Measurements from ENCODE around the gene GPNMB. TPM values are rescaled to one million over a fixed set of nuclear protein-coding genes. Genes with fewer than 3 reads are reported as not detected.

GPNMB gene
- total RNA-seq, 1 experiment from 2014 or later, result 0.04 TPM

GRCh38 chr7:23207021-23207420 lies 39.6 kb upstream of the GPNMB start:
- Histone ChIP-seq H3K9me3 (ENCODE audit: low read length) (no peaks in the 10 kb centered on the region), H4K20me1 (ENCODE audit: low read length) (no peaks in the 10 kb centered on the region), H3K4me1 (ENCODE audit: insufficient read depth, low read length) (no peaks in the 10 kb centered on the region), H3K9ac (ENCODE audit: low read length) (no peak overlapping the region), H3K36me3 (ENCODE audit: low read depth, low read length) (no peaks in the 10 kb centered on the region), H3K27me3 (ENCODE audit: low read length) (no peaks in the 10 kb centered on the region), H3K4me3 (ENCODE audit: low read length) (no peak overlapping the region), H3K9me2 (replicated peaks; ENCODE audit: low read length) (no peaks in the 10 kb centered on the region), H3K4me2 (ENCODE audit: low read length) (no peak overlapping the region), H3K27ac (ENCODE audit: low read length) (no peak overlapping the region), H2AFZ (ENCODE audit: low read length) (no peak overlapping the region), H3K79me2 (ENCODE audit: low read length) (no peaks in the 10 kb centered on the region), H3F3A (ENCODE audit: low read length, unreplicated experiment) (no peaks in the 10 kb centered on the region)
- no peak for ATAC-seq
- TF ChIP-seq EZH2phosphoT487 (IDR thresholded peaks at IDR 0.05; ENCODE audit: borderline replicate concordance, low read length), result no peak
- TF ChIP-seq, protein P1, sequence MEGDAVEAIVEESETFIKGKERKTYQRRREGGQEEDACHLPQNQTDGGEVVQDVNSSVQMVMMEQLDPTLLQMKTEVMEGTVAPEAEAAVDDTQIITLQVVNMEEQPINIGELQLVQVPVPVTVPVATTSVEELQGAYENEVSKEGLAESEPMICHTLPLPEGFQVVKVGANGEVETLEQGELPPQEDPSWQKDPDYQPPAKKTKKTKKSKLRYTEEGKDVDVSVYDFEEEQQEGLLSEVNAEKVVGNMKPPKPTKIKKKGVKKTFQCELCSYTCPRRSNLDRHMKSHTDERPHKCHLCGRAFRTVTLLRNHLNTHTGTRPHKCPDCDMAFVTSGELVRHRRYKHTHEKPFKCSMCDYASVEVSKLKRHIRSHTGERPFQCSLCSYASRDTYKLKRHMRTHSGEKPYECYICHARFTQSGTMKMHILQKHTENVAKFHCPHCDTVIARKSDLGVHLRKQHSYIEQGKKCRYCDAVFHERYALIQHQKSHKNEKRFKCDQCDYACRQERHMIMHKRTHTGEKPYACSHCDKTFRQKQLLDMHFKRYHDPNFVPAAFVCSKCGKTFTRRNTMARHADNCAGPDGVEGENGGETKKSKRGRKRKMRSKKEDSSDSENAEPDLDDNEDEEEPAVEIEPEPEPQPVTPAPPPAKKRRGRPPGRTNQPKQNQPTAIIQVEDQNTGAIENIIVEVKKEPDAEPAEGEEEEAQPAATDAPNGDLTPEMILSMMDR (conservative IDR thresholded peaks at IDR 0.05; ENCODE audit: low read depth, low read length), result no peak
- no peak for TF ChIP-seq EZH2 (IDR thresholded peaks at IDR 0.05; ENCODE audit: low read length, unreplicated experiment)
- POLR2A ChIA-PET (ENCODE audit: unreplicated experiment), result no interaction called here
- no peak for DNase-seq
- no TSS peak for BruUV-seq (replicated peaks)
- CTCF ChIA-PET, result no interaction called here
- intact Hi-C loops (cut with micrococcal nuclease), result no loop called here

- Histone ChIP-seq H3K4me1 (ENCODE audit: insufficient read depth, low read length) (no peaks in the 10 kb centered on the region), H3K27ac (ENCODE audit: low read length) (no peak overlapping the region), H3K27me3 (ENCODE audit: low read length) (no peaks in the 10 kb centered on the region), H3K9ac (ENCODE audit: low read length) (no peak overlapping the region), H3K4me3 (ENCODE audit: low read length) (no peak overlapping the region), H2AFZ (ENCODE audit: low read length) (no peak overlapping the region), H3F3A (ENCODE audit: low read length, unreplicated experiment) (no peaks in the 10 kb centered on the region), H4K20me1 (ENCODE audit: low read length) (no peaks in the 10 kb centered on the region), H3K9me2 (replicated peaks; ENCODE audit: low read length) (no peaks in the 10 kb centered on the region), H3K36me3 (ENCODE audit: low read depth, low read length) (no peaks in the 10 kb centered on the region), H3K79me2 (ENCODE audit: low read length) (no peaks in the 10 kb centered on the region), H3K9me3 (ENCODE audit: low read length) (no peaks in the 10 kb centered on the region), H3K4me2 (ENCODE audit: low read length) (no peak overlapping the region)
- DNase-seq (no peak), ATAC-seq (no peak)
- intact Hi-C loops (cut with micrococcal nuclease), result no loop called here
- CTCF ChIA-PET, result no interaction called here
- BruUV-seq (replicated peaks), result no TSS peak
- POLR2A ChIA-PET (ENCODE audit: unreplicated experiment), result no interaction called here
- TF ChIP-seq, protein P1 (conservative IDR thresholded peaks at IDR 0.05; ENCODE audit: low read depth, low read length), result no peak
- TF ChIP-seq EZH2phosphoT487 (IDR thresholded peaks at IDR 0.05; ENCODE audit: borderline replicate concordance, low read length), result no peak
- no peak for TF ChIP-seq EZH2 (IDR thresholded peaks at IDR 0.05; ENCODE audit: low read length, unreplicated experiment)
Measured at GRCh38 chr7:23207884-23208283, 38.7 kb upstream of the GPNMB start.

DNA sequence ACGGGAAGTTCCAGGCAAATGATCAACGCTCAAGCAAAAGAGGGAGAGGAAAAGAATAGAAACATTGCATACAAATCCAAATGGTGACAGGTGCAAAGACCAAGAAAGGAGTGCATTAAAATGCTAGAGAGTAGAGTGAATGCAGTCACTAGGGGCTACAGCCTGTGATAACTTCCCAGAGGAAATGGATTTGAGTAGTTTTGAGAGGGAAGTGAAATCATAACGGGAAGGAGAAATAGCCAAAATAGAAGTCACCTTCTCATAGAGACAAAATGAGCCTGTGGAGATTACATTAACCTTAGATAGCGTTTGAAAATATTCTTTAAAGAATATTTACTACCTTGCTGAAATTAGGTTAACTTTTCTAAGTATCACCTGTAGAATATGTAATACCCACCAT lies 38.3 kb upstream of the GPNMB start:
- Histone ChIP-seq H4K20me1 (ENCODE audit: low read length) (no peaks in the 10 kb centered on the region), H3K9ac (ENCODE audit: low read length) (no peak overlapping the region), H3K4me3 (ENCODE audit: low read length) (no peak overlapping the region), H3K27ac (ENCODE audit: low read length) (no peak overlapping the region), H3K4me2 (ENCODE audit: low read length) (no peak overlapping the region), H2AFZ (ENCODE audit: low read length) (no peak overlapping the region), H3K27me3 (ENCODE audit: low read length) (no peaks in the 10 kb centered on the region), H3K4me1 (ENCODE audit: insufficient read depth, low read length) (no peaks in the 10 kb centered on the region), H3K36me3 (ENCODE audit: low read depth, low read length) (no peaks in the 10 kb centered on the region), H3F3A (ENCODE audit: low read length, unreplicated experiment) (no peaks in the 10 kb centered on the region), H3K79me2 (ENCODE audit: low read length) (no peaks in the 10 kb centered on the region), H3K9me2 (replicated peaks; ENCODE audit: low read length) (no peaks in the 10 kb centered on the region), H3K9me3 (ENCODE audit: low read length) (no peaks in the 10 kb centered on the region)
- TF ChIP-seq EZH2phosphoT487 (IDR thresholded peaks at IDR 0.05; ENCODE audit: borderline replicate concordance, low read length), result no peak
- no peak for TF ChIP-seq EZH2 (IDR thresholded peaks at IDR 0.05; ENCODE audit: low read length, unreplicated experiment)
- TF ChIP-seq, protein P1 (conservative IDR thresholded peaks at IDR 0.05; ENCODE audit: low read depth, low read length), result no peak
- CTCF ChIA-PET, result no interaction called here
- POLR2A ChIA-PET (ENCODE audit: unreplicated experiment), result no interaction called here
- intact Hi-C loops (cut with micrococcal nuclease), result no loop called here
- no peak for ATAC-seq
- BruUV-seq (replicated peaks), result no TSS peak
- DNase-seq, result no peak
